PFSK-1 (cell line): ENCODE measurements around the gene SLC44A1.

ENCODE experiments used
- TAF1 ChIP-seq: IDR thresholded peaks from 2 replicates; pipeline ENCODE4 v1.6.1; 2012; ENCODE audit warnings: low read length, control low read depth, borderline replicate concordance; ENCODE audit not compliant: insufficient read depth
- TF ChIP-seq, protein P1 (sequence below), 2 experiments: IDR thresholded peaks; 2 replicates each; pipeline versions ENCODE4 v1.6.1 to v1.8.0; 2011 to 2012; ENCODE audit warnings: low read depth in 2 of 2, low read length in 2 of 2, control low read depth in 1 of 2, inconsistent platforms in 1 of 2, mild to moderate bottlenecking in 1 of 2, moderate library complexity in 1 of 2; ENCODE audit not compliant: insufficient read depth in 1 of 2

DNA sequence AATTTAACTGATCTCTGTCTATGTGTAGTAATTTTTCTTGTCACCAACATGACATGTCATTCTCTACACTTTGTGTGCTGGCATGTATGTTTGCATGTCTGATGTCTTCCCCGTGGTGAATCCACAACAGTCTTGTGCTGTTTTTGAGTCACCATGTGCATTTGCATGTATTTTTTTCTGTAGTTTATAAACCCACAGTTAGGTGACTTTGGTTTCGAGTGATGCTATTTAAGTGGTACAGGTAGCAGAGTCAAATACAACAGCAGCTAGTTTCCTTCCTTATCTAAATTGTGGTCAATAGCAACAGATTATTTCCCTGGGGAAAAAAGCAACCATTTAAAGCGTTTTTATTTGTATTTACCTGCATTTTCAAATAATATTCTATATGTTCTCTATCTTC is 113.5 kb downstream of the SLC44A1 start:
- TF ChIP-seq, protein P1, sequence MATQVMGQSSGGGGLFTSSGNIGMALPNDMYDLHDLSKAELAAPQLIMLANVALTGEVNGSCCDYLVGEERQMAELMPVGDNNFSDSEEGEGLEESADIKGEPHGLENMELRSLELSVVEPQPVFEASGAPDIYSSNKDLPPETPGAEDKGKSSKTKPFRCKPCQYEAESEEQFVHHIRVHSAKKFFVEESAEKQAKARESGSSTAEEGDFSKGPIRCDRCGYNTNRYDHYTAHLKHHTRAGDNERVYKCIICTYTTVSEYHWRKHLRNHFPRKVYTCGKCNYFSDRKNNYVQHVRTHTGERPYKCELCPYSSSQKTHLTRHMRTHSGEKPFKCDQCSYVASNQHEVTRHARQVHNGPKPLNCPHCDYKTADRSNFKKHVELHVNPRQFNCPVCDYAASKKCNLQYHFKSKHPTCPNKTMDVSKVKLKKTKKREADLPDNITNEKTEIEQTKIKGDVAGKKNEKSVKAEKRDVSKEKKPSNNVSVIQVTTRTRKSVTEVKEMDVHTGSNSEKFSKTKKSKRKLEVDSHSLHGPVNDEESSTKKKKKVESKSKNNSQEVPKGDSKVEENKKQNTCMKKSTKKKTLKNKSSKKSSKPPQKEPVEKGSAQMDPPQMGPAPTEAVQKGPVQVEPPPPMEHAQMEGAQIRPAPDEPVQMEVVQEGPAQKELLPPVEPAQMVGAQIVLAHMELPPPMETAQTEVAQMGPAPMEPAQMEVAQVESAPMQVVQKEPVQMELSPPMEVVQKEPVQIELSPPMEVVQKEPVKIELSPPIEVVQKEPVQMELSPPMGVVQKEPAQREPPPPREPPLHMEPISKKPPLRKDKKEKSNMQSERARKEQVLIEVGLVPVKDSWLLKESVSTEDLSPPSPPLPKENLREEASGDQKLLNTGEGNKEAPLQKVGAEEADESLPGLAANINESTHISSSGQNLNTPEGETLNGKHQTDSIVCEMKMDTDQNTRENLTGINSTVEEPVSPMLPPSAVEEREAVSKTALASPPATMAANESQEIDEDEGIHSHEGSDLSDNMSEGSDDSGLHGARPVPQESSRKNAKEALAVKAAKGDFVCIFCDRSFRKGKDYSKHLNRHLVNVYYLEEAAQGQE (IDR thresholded peaks at IDR 0.05; ENCODE audit: insufficient read depth in 1 of 2, low read depth in 2 of 2, low read length in 2 of 2): no peak
- no peak for TF ChIP-seq TAF1
